Smooth muscle cell of the brain vasculature (primary cell): Measurements from ENCODE around the gene SLC35E2B.

Experiments used
- DNase-seq: peaks from one replicate; pipeline ENCODE4 v3.0.0-alpha.2; 2012; ENCODE audit warnings: low read depth, low spot score

The SLC35E2B gene

GRCh38 chr1:1624443-1625403 is 67.9 kb downstream of the SLC35E2B start:
- DNase-seq, result no peak

- no peak for DNase-seq
These were observed 68.8 kb downstream of the SLC35E2B start for GRCh38 chr1:1623631-1624442.

GRCh38 chr1:1623181-1623630 is 69.4 kb downstream of the SLC35E2B start:
- DNase-seq, result no peak

- no peak for DNase-seq
These were observed 69.9 kb downstream of the SLC35E2B start for GRCh38 chr1:1622788-1623094.

- DNase-seq, result no peak
These were observed 70.4 kb downstream of the SLC35E2B start for GRCh38 chr1:1622010-1622787.

GRCh38 chr1:1621173-1622009 is 71.2 kb downstream of the SLC35E2B start:
- no peak for DNase-seq

GRCh38 chr1:1620433-1621139 is 72.0 kb downstream of the SLC35E2B start:
- no peak for DNase-seq

GRCh38 chr1:1619917-1620361 is 72.7 kb downstream of the SLC35E2B start:
- no peak for DNase-seq

GRCh38 chr1:1618396-1619068 is 74.1 kb downstream of the SLC35E2B start:
- no peak for DNase-seq

- no peak for DNase-seq
These were observed 74.7 kb downstream of the SLC35E2B start for GRCh38 chr1:1617925-1618324.

GRCh38 chr1:1617516-1617915 is 75.1 kb downstream of the SLC35E2B start:
- DNase-seq, result no peak

- no peak for DNase-seq
These were observed 75.8 kb downstream of the SLC35E2B start for GRCh38 chr1:1616838-1617237.

GRCh38 chr1:1616045-1616790 is 76.4 kb downstream of the SLC35E2B start:
- no peak for DNase-seq

GRCh38 chr1:1615256-1616044 is 77.1 kb downstream of the SLC35E2B start, which contains the start of gene MIB2:
MIB2 (plus strand) TSS chr1:1615500; CDS start chr1:1623453, 7,953 bp downstream.
- peak; percentile 79 for DNase-seq

GRCh38 chr1:1614954-1615255 is 77.7 kb downstream of the SLC35E2B start:
- DNase-seq, result no peak

GRCh38 chr1:1614204-1614953 is 78.2 kb downstream of the SLC35E2B start:
- no peak for DNase-seq

GRCh38 chr1:1613509-1614082 is 79.0 kb downstream of the SLC35E2B start:
- no peak for DNase-seq
